Endodermal cell (in vitro differentiated cells): ENCODE data around the gene CCDC6. TPM values are rescaled to one million over a fixed set of nuclear protein-coding genes. Genes with fewer than 3 reads are reported as not detected.
A peak's percentile ranks its signal among the peaks of the same experiment; 100 is the strongest.

ENCODE experiments used
- DNase-seq: peaks from one replicate; pipeline ENCODE4 v3.0.0-alpha.2; 2017
- H3K27ac ChIP-seq: 2 replicates; pipeline ENCODE4 v1.5.1; 2013; ENCODE audit warnings: mild to moderate bottlenecking, low read depth, low read length, moderate library complexity
- H3K27me3 ChIP-seq: 2 replicates; pipeline ENCODE4 v1.6.1; 2013; ENCODE audit warnings: mild to moderate bottlenecking, low read length, moderate library complexity; ENCODE audit not compliant: insufficient read depth, control insufficient read depth, poor library complexity, severe bottlenecking
- H3K36me3 ChIP-seq: 2 replicates; pipeline ENCODE4 v1.7.0; 2013; ENCODE audit warnings: mild to moderate bottlenecking, low read length, moderate library complexity; ENCODE audit not compliant: control insufficient read depth, insufficient read depth
- H3K4me1 ChIP-seq: one replicate; pipeline ENCODE4 v1.7.0; 2013; ENCODE audit warnings: low read length; ENCODE audit not compliant: control insufficient read depth, insufficient read depth
- H3K4me3 ChIP-seq: 2 replicates; pipeline ENCODE4 v1.5.1; 2013; ENCODE audit warnings: mild to moderate bottlenecking, low read length, moderate library complexity
- H3K9ac ChIP-seq: 2 replicates; pipeline ENCODE4 v1.6.1; 2013; ENCODE audit warnings: mild to moderate bottlenecking, low read length, moderate library complexity; ENCODE audit not compliant: poor library complexity, severe bottlenecking; ENCODE audit errors: extremely low read depth
- H3K9me3 ChIP-seq: 2 replicates; pipeline ENCODE4 v1.6.1; 2013; ENCODE audit warnings: mild to moderate bottlenecking, low read length, moderate library complexity; ENCODE audit not compliant: control insufficient read depth
- H3K27ac Mint-ChIP-seq: 2 replicates; pipeline ENCODE4 v1.8.0; 2020; ENCODE audit warnings: mixed read lengths
- H3K27me3 Mint-ChIP-seq: 2 replicates; pipeline ENCODE4 v1.8.0; 2021; ENCODE audit warnings: mild to moderate bottlenecking, mixed read lengths; ENCODE audit not compliant: insufficient read depth
- H3K36me3 Mint-ChIP-seq: 2 replicates; pipeline ENCODE4 v1.8.0; 2020; ENCODE audit warnings: low read depth, mixed read lengths
- H3K4me1 Mint-ChIP-seq: 2 replicates; pipeline ENCODE4 v1.8.0; 2020; ENCODE audit warnings: mixed read lengths
- H3K4me3 Mint-ChIP-seq: 2 replicates; pipeline ENCODE4 v1.8.0; 2020; ENCODE audit warnings: mild to moderate bottlenecking, moderate library complexity, mixed read lengths
- H3K9me3 Mint-ChIP-seq: 2 replicates; pipeline ENCODE4 v1.8.0; 2020; ENCODE audit warnings: mild to moderate bottlenecking, mixed read lengths
- WGBS, 2 experiments: methylation state at CpG; one replicate each; pipeline versions ENCODE4 v1.1.5 to v1.1.7; 2013; ENCODE audit warnings: missing lambda C conversion rate in 2 of 2, mixed read lengths in 1 of 2; ENCODE audit not compliant: insufficient coverage in 1 of 2, insufficient read length in 1 of 2; 5-methylcytosine and 5-hydroxymethylcytosine counted together
- total RNA-seq, 2 donors: library from RNA; stranded (reverse); fragmentation: NEBNext Ultra II Directional in 1 of 2; extraction: Animal tissue kit (Norgen Biotek cat#: 25700) in 1 of 2; gene quantifications; 2 replicates in 1 of 2; 3 replicates in 1 of 2; pipeline ENCODE4 v1.2.1, GENCODE V29; 2021
- TF ChIP-seq, protein P1 (sequence below): fragments of 200-600 bp; sonication (generic); conservative IDR thresholded peaks from 2 replicates; pipeline ENCODE4 v1.5.0; 2021; ENCODE audit warnings: antibody characterized with exemption, mild to moderate bottlenecking

CCDC6 gene
- total RNA-seq, 2 donors from 2014 or later: 29.3 to 30.4 TPM

DNA sequence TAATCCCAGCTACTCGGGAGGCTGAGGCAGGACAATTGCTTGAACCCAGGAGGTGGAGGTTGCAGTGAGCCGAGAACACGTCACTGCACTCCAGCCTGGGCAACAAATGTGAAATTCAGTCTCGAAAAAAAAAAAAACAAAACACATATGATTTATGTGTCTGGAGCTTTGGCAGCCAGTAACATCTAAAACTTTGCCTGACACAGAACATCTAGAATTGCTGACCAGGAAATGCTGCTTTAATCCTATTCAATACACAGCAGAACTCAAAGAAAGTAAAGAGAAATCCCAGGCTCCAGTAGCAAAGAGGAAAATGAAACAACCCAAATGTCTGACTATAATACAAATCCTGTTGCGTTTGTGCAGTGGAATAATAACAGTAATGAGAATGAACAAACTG lies 4.5 kb upstream of the CCDC6 start:
- Mint-ChIP-seq H3K36me3 (peaks cover 3% of the 10 kb centered on the region), H3K4me3 (no peak overlapping the region), H3K4me1 (peaks cover 18% of the 10 kb centered on the region), H3K27me3 (no peaks in the 10 kb centered on the region), H3K27ac (no peak overlapping the region), H3K9me3 (peaks cover 20% of the 10 kb centered on the region)
- Histone ChIP-seq H3K27me3 (no peaks in the 10 kb centered on the region), H3K4me1 (peaks cover 16% of the 10 kb centered on the region), H3K9ac (no peak overlapping the region), H3K9me3 (peaks cover 14% of the 10 kb centered on the region), H3K36me3 (no peaks in the 10 kb centered on the region), H3K4me3 (no peak overlapping the region), H3K27ac (no peak overlapping the region)
- WGBS, 2 experiments: 94 to 98% methylated on average over 4 to 5 of the region's 5 CpGs
- TF ChIP-seq, protein P1, sequence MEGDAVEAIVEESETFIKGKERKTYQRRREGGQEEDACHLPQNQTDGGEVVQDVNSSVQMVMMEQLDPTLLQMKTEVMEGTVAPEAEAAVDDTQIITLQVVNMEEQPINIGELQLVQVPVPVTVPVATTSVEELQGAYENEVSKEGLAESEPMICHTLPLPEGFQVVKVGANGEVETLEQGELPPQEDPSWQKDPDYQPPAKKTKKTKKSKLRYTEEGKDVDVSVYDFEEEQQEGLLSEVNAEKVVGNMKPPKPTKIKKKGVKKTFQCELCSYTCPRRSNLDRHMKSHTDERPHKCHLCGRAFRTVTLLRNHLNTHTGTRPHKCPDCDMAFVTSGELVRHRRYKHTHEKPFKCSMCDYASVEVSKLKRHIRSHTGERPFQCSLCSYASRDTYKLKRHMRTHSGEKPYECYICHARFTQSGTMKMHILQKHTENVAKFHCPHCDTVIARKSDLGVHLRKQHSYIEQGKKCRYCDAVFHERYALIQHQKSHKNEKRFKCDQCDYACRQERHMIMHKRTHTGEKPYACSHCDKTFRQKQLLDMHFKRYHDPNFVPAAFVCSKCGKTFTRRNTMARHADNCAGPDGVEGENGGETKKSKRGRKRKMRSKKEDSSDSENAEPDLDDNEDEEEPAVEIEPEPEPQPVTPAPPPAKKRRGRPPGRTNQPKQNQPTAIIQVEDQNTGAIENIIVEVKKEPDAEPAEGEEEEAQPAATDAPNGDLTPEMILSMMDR: no peak
- DNase-seq: no peak

DNA sequence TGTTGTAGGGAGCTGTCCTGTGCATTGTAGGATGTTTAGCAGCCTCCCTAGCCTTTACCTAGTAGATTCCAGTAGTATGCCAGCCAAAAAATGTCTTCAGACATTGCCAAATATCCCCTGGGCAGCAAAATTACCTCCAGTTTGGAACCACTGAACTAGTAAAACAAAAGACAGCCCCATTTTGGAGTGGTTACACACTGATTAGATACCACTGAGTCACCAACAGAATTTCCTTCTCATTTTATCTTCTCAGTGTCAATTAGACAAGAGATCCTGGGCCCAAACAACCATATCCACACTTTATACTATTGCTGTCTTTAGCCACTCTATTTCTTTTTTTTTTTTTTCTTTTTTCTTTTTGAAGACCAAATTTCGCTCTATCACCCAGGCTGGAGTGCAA lies 3.5 kb upstream of the CCDC6 start:
- Histone ChIP-seq H3K9me3 (peaks cover 14% of the 10 kb centered on the region), H3K9ac (no peak overlapping the region), H3K27me3 (no peaks in the 10 kb centered on the region), H3K4me3 (no peak overlapping the region), H3K36me3 (no peaks in the 10 kb centered on the region), H3K4me1 (peaks cover 16% of the 10 kb centered on the region), H3K27ac (no peak overlapping the region)
- no peak for DNase-seq
- TF ChIP-seq, protein P1: no peak
- 100% methylated on average over 1 of the region's 1 CpG; no CpG with 5 or more reads in 1 of the 2 experiments for WGBS, 2 experiments
- no peaks in the 10 kb centered on the region for H3K27me3 Mint-ChIP-seq
- H3K9me3 Mint-ChIP-seq: peaks cover 20% of the 10 kb centered on the region
- H3K27ac Mint-ChIP-seq: no peak overlapping the region
- peaks cover 24% of the 10 kb centered on the region for H3K4me1 Mint-ChIP-seq
- peaks cover 3% of the 10 kb centered on the region for H3K36me3 Mint-ChIP-seq
- H3K4me3 Mint-ChIP-seq: no peak overlapping the region

DNA sequence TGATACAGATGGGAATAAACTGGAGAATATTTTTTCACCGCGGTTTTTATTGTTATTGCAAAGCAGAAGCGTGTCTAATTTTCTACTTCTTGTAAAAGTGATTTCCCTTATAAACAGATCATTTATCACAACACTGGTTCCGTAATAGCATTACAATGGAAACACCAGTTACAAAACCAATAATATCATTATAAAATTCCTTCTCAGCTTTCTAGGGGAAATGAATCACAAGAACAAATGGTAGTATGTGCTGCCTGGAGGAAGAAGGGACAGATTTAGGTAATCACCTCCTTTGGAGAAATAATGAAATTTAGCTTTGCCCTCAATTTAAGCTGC lies 2.4 kb upstream of the CCDC6 start:
- Histone ChIP-seq H3K9me3 (peaks cover 7% of the 10 kb centered on the region), H3K27ac (peak overlapping the region; percentile 75), H3K4me3 (peak overlapping the region; percentile 88), H3K9ac (peak overlapping the region; percentile 73), H3K4me1 (peaks cover 16% of the 10 kb centered on the region), H3K36me3 (no peaks in the 10 kb centered on the region), H3K27me3 (no peaks in the 10 kb centered on the region)
- peaks cover 12% of the 10 kb centered on the region for H3K9me3 Mint-ChIP-seq
- no peak for DNase-seq
- peak overlapping the region; percentile 99 for H3K27ac Mint-ChIP-seq
- H3K27me3 Mint-ChIP-seq: no peaks in the 10 kb centered on the region
- TF ChIP-seq, protein P1: no peak
- H3K4me3 Mint-ChIP-seq: peak overlapping the region; percentile 93
- no peaks in the 10 kb centered on the region for H3K36me3 Mint-ChIP-seq
- WGBS, 2 experiments: 52% methylated on average over 4 of the region's 4 CpGs; no CpG with 5 or more reads in 1 of the 2 experiments
- H3K4me1 Mint-ChIP-seq: peaks cover 33% of the 10 kb centered on the region
